ENCODE data around the gene DIRAS3. TPM values are rescaled to one million over a fixed set of nuclear protein-coding genes. Genes with fewer than 3 reads are reported as not detected.
A peak's percentile ranks its signal among the peaks of the same experiment; 100 is the strongest.
"Not testable (repeated sequence)": the region's sequence is repeated elsewhere in the genome, so short reads cannot be mapped to it uniquely, and the experiment has no call there.

Gene DIRAS3
- total and polyA plus RNA-seq, 3 donors from 2014 or later: 0.39 to 13.8 (median 2.0) TPM

- no peaks in the 10 kb centered on the region for H3K9me3 ChIP-seq
- TF ChIP-seq POLR2A (IDR thresholded peaks at IDR 0.05): no peak
- no peak for TF ChIP-seq CTCF (IDR thresholded peaks at IDR 0.05)
- WGBS, 2 donors: 77 to 89% methylated on average over 2 of the region's 2 CpGs
- DNase-seq: no peak
- no peaks in the 10 kb centered on the region for H3K27me3 ChIP-seq
- H3K27ac ChIP-seq: no peak overlapping the region
- no peak overlapping the region for H3K4me3 ChIP-seq
- H3K36me3 ChIP-seq (ENCODE audit: low read depth, missing control alignments): no peaks in the 10 kb centered on the region
- intact Hi-C loops (cut with DNase I; ENCODE audit: low total_unique reads): no loop called here
- no peaks in the 10 kb centered on the region for H3K4me1 ChIP-seq
These were observed 35.1 kb downstream of the DIRAS3 start for GRCh38 chr1:68015369-68015768.

GRCh38 chr1:68013351-68013750 lies 37.1 kb downstream of the DIRAS3 start:
- Histone ChIP-seq H3K9me3 (no peaks in the 10 kb centered on the region), H3K4me3 (no peak overlapping the region), H3K4me1 (no peaks in the 10 kb centered on the region), H3K36me3 (ENCODE audit: low read depth, missing control alignments) (no peaks in the 10 kb centered on the region), H3K27me3 (no peaks in the 10 kb centered on the region), H3K27ac (no peak overlapping the region)
- DNase-seq: no peak
- intact Hi-C loops (cut with DNase I; ENCODE audit: low total_unique reads): no loop called here
- TF ChIP-seq POLR2A (IDR thresholded peaks at IDR 0.05) (no peak), CTCF (IDR thresholded peaks at IDR 0.05) (no peak)
- WGBS, 2 donors: 93% methylated on average over 4 of the region's 4 CpGs

GRCh38 chr1:68011657-68012375 lies 38.6 kb downstream of the DIRAS3 start:
- Histone ChIP-seq H3K36me3 (ENCODE audit: low read depth, missing control alignments) (no peaks in the 10 kb centered on the region), H3K27ac (no peak overlapping the region), H3K4me1 (no peaks in the 10 kb centered on the region), H3K9me3 (no peaks in the 10 kb centered on the region), H3K4me3 (no peak overlapping the region), H3K27me3 (no peaks in the 10 kb centered on the region)
- intact Hi-C loops (cut with DNase I; ENCODE audit: low total_unique reads): no loop called here
- TF ChIP-seq POLR2A (IDR thresholded peaks at IDR 0.05) (no peak), CTCF (IDR thresholded peaks at IDR 0.05) (no peak)
- WGBS, 2 donors: 91 to 100% methylated on average over 2 of the region's 2 CpGs
- no peak for DNase-seq

GRCh38 chr1:68010543-68010942 lies 39.9 kb downstream of the DIRAS3 start:
- TF ChIP-seq CTCF (IDR thresholded peaks at IDR 0.05): no peak
- no peak for TF ChIP-seq POLR2A (IDR thresholded peaks at IDR 0.05)
- intact Hi-C loops (cut with DNase I; ENCODE audit: low total_unique reads): no loop called here
- H3K4me3 ChIP-seq: no peak overlapping the region
- H3K36me3 ChIP-seq (ENCODE audit: low read depth, missing control alignments): no peaks in the 10 kb centered on the region
- no peak overlapping the region for H3K27ac ChIP-seq
- DNase-seq: no peak
- H3K27me3 ChIP-seq: no peaks in the 10 kb centered on the region
- 30 to 57% methylated on average over 4 of the region's 4 CpGs for WGBS, 2 donors
- H3K9me3 ChIP-seq: no peaks in the 10 kb centered on the region
- H3K4me1 ChIP-seq: no peaks in the 10 kb centered on the region

GRCh38 chr1:68010090-68010489 lies 40.3 kb downstream of the DIRAS3 start:
- TF ChIP-seq CTCF (IDR thresholded peaks at IDR 0.05): peak in 1 of 3 experiments; percentile 8
- TF ChIP-seq POLR2A (IDR thresholded peaks at IDR 0.05): no peak
- Histone ChIP-seq H3K27ac (no peak overlapping the region), H3K4me1 (no peaks in the 10 kb centered on the region), H3K4me3 (no peak overlapping the region), H3K36me3 (ENCODE audit: low read depth, missing control alignments) (no peaks in the 10 kb centered on the region), H3K9me3 (no peaks in the 10 kb centered on the region), H3K27me3 (no peaks in the 10 kb centered on the region)
- no peak for DNase-seq
- intact Hi-C loops (cut with DNase I; ENCODE audit: low total_unique reads): no loop called here

- H3K27ac ChIP-seq; H3K36me3 ChIP-seq (ENCODE audit: low read depth, missing control alignments); H3K27me3 ChIP-seq; intact Hi-C loops (cut with DNase I; ENCODE audit: low total_unique reads); H3K9me3 ChIP-seq; H3K4me3 ChIP-seq; H3K4me1 ChIP-seq; DNase-seq: not testable (repeated sequence)
- 89 to 100% methylated on average over 3 of the region's 3 CpGs for WGBS, 2 donors
These were observed 46.8 kb downstream of the DIRAS3 start for GRCh38 chr1:68003626-68004025.

All from testis (tissue), 3 donors.